ENCODE measurements around the gene FBXL14.

The FBXL14 gene

DNA sequence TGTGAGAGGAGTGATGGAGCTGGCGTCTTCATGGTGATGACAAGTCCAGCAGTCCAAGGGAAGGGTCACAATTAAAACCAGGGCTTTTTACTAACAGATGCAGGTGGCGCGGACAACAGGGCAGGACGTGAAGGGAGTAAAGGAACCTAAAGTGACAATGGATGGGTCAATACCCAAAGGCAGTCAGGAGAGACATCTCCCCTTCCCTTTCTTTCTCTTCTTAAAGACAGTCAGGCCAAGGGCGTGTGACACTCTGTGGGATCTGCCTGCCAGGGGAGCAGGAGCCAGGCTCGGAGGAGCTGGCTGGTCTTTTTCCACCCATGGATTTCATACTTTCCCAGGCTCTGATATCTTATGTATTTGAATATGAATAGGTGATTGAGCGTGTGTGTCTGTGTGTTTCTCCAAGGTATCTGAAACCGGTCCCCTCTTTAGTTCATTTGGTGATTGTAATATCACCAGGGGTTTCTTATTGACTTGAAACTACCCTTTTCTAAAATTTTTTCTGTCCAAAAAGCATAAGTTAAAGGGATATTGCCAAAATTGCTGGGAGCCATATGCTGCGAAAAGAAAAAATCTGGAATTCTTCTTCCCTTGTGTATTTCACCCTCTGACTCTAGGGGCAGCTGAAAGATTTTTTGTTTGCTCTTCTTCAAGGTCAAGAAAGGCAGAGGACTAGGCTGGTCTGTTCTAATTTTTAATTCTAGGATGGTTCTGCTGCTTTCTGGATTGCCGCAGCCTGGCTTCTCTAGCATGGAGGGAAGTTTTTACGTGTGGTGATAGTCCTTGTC lies 61.8 kb downstream of the FBXL14 start:
- no peak for DNase-seq

DNA sequence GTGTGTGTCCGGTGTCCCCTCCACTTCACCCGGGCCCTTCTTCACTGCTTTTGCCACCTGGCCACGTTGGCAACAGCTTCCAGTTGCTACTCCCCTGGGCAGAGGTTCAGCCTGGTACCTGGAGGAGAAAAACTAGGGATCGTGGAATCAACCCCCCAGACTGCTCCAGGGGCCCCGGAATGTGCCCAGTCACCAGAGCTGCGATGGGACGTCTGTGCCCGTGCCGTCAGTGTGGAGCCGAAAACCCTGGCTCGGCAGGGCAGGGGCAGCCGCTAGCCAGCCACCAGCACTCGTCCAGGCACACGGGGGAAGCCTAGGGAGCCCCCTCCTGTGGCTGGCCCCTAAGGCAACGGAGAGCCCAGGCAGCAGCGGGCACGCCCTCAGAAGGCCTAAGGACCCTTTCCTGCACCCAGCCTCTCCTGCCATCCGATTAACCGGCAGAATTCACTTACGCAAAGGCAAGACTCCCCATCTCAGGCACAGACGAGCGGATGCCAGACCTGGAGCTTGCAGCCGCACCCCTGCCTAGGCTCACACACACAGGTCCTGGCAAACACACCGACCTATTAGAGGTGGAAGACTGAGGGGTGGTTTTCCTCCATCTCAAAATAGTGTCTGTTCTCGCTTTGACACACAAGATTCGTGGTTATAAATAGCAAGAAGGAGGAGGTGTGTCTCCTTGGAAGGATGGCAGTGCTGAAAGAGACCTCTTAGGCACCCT lies 62.6 kb downstream of the FBXL14 start:
- DNase-seq = no peak

- peak; percentile 70 for DNase-seq
Measured at GRCh38 chr12:1531153-1531653, 63.2 kb downstream of the FBXL14 start.

DNA sequence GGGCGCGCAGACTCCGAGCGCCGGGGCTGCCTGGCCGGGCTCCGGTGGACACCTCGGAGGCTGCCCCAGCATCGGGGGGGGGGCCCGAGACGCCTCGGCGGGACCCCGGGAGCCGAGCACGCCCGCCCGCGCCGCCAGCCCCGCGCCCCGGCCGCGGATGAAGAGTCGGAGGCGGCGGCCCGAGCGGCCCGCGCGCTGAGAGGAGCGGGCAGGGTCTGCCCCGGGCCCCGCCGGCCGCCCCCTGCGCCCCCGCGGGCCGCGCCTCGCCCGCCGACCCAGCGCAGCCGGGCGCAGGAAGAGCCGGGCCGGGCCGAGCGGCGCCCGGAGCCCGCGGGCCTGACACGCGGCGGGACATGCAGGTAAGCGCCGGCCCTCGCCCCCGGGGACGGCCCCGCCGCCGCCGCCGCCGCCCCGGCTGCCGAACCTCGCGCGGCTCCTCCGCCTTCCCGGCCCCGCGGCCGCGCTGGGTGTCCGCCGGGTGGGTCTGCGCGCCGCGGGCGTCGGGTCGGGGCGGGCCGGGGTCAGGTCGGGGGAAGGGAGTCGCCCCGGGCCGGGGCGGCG lies 63.7 kb downstream of the FBXL14 start:
- DNase-seq = no peak

DNA sequence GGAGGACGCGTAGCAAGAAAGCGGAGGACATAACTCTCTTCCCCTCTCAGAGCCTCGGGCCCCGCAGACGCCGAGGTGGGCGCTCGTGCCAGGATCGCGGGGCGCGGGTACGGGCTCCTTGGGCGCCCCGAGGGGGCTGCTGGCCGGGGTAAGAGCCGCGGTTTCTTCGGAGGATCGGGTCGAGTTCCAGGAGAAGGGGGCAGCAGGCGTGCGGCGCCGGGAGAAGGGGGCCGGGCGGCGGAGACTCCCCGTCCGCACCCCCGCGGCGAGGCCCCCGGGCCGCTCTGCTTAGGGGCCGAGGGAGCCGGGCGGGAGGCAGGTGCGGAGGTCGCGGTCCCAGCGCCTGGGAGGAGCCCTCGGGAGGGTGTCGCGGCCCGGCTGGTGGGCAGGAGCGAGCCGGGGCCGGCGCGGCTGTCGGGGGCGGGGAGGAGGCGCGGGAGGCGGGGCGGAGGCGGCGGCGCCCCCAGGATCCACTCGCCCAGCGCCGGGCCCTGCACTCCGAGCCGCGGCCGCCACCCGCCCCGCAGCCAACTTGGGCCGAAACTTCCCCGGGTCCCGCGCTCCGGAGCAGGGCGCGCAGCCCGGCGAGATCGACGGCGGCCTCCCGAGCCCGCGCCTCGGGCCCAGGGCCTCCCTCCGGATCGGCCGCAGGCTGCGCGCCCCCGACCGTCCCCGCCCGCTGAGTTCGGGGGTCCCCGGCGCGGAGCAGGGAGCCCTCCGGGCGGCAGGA lies 64.4 kb downstream of the FBXL14 start:
- peak; percentile 73 for DNase-seq

- DNase-seq = no peak
Measured at GRCh38 chr12:1529228-1529861, 65.0 kb downstream of the FBXL14 start.

- DNase-seq = no peak
Measured at GRCh38 chr12:1528791-1529190, 65.6 kb downstream of the FBXL14 start.

- DNase-seq = no peak
Measured at GRCh38 chr12:1527789-1528188, 66.6 kb downstream of the FBXL14 start.

DNA sequence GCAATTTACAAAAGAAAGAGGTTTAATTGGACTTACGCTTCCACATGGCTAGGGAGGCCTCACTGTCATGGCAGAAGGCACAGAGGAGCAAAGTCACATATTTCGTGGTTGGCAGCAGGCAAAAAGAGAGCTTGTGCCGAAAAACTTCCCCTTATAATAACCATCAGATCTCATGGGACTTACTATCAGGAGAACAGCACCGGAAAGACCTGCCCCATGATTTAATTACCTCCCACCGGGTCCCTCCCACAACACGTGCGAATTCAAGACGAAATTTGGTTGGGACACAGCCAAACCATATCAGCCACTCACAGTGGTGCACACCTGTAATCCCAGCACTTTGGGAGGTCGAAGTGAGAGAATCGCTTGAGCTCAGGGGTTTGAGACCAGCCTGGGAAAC lies 68.5 kb downstream of the FBXL14 start:
- no peak for DNase-seq

DNA sequence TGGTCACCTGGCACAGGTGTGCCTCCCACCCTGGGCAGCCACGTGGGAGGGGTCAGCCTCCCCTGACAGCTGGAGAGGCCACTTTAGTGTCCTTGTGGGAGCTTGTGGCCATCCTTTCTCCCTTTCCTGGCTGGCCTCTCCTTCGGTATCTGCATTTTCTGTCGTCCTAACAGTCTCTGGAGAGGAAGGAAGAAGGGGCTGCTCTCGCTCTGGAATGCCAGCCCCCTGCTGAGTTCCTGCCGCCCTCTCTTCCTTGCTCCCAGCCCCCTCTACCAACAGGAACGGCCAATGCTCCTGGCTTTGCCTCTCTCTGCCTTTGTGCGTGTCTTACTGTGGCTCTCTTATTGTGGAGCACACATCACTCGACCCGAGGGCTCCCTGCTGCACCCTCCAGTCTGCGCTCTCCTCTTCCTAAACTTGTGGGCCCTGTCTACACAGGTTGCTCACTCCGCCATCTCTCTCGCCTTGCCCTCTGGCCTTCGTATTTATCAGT lies 70.8 kb downstream of the FBXL14 start:
- DNase-seq = no peak

DNA sequence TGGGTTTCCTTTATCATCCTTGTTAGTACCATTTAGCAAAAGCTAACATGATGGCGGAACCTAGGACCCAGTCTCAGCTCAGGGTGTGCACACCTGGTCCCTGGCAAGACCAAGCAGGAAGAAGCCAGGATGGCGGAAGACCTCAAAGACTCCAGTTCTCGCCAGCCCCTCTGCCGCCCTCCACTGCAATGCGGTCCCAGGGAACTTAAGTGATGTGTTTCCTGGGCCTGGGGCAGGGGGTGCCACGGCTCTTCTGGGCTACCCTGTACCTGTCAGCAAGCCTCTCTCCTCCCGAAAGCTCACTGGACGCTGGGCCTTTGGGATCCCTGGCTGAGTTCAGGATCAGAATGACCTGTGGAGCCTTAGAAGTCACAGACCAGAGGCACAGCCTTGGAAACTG lies 71.3 kb downstream of the FBXL14 start:
- DNase-seq = no peak

DNA sequence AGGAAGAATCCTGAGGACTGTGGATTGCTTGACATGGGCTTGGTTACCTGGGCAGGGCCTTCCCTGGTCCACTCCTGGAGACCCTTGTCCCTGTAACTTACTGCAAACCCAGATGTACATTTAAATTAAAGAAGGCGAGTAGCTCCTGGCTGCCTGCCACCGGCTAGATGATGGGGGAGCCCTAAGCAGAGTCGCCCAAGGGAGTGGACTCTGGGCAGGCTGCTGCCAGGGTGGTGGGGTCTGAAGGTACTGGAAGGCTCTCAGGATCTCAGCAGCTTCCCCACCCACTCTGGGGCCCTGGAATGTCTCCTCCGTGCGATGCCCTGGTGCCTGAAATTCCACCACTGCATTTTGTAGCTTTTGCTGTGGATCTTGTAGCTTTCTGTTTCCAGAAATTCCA lies 74.7 kb downstream of the FBXL14 start:
- DNase-seq = no peak

DNA sequence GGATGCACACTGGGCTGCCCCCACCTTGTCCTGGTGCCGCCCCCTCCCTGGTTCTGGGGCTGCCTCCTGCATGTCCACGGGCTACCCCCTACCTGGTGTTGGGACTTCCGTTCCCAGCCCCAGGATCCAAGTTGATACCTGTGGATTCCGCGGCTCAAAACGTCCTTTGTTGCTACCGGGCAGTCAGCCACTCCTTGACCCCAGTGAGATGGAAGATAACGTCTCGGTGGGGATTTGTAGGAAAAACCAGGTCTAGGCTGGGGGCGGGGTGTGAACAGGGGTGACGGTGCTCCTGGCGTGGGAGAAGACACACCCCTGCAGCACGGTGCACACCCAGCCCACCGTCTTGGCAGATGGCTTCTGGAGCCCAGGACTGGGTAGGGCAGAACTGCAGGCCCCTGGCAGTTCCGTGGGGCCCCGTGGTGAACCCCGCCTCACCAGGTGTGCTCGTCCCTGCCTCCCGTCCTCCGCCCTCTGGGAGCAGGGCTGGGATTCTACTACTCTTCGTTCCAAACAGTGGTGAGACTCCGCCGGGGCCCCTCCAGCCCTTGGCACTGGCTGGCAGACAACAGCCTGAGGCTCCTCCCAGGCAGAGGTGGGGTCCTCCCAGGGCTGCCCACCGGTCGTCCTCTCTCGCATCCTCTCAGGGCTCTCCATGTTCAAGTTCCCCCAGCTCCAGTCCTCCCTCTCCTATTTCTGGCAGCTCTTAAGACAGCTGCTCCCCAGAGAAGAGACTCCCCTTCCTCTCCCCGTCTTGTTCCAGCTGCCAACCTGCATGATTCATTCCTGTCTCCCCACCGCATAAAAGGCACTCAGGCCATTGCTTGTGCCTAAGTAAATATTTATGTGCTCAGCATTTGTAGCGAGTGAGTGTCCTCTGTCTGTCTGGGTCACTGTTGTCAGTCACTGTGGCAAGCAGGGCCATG lies 75.5 kb downstream of the FBXL14 start:
- peak; percentile 71 for DNase-seq

- DNase-seq = no peak
Measured at GRCh38 chr12:1517734-1518525, 76.5 kb downstream of the FBXL14 start.

DNA sequence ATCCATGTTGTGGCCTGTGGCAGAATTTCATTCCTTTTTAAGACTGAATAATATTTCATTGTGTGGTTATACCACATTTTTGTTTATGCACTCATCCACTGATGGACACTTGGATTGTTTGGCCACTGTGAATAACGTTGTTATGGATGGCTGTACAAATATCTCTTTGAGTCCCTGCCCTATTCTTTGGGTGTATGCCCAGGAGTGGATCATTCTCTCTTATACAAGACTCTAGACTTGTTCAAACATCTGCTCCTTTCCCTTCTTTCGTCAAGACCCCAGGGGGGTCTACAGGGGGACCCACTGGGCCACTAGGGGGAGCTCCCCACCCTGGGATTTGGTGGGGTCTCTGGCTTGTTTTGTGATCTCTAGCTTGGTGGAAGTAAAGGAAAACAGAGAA lies 77.4 kb downstream of the FBXL14 start:
- DNase-seq = peak; percentile 59

Measured in eye (tissue), 1 donor.